GM18909 (cell line): ENCODE measurements around the gene ENPP5.
"Not testable (repeated sequence)": the region's sequence is repeated elsewhere in the genome, so short reads cannot be mapped to it uniquely, and the experiment has no call there.

ENCODE experiments used
- ATAC-seq: cut with Tn5 transposase; IDR thresholded peaks from one replicate; pipeline ENCODE4 v1.9.1; 2021; ENCODE audit warnings: mild to moderate bottlenecking; ENCODE audit not compliant: unreplicated experiment, poor library complexity

Gene ENPP5

GRCh38 chr6:46175976-46176375 lies 5.2 kb upstream of the ENPP5 start:
- ATAC-seq, result peak; percentile 54

GRCh38 chr6:46175446-46175845 lies 4.7 kb upstream of the ENPP5 start:
- ATAC-seq, result peak; percentile 81

- ATAC-seq, result no peak
Observed at GRCh38 chr6:46174904-46175303, 4.1 kb upstream of the ENPP5 start.

- no peak for ATAC-seq
Observed at GRCh38 chr6:46172176-46172575, 1.4 kb upstream of the ENPP5 start.

GRCh38 chr6:46160102-46160501 lies 10.7 kb downstream of the ENPP5 start:
- ATAC-seq, result no peak

- ATAC-seq, result no peak
Observed at GRCh38 chr6:46159229-46159628, 11.6 kb downstream of the ENPP5 start.

- ATAC-seq, result no peak
Observed at GRCh38 chr6:46156701-46157100, 14.1 kb downstream of the ENPP5 start.

- ATAC-seq, result not testable (repeated sequence)
Observed at GRCh38 chr6:46149066-46149465, 21.7 kb downstream of the ENPP5 start.

GRCh38 chr6:46144270-46144669 lies 26.5 kb downstream of the ENPP5 start:
- no peak for ATAC-seq

GRCh38 chr6:46138281-46138680 lies 32.5 kb downstream of the ENPP5 start:
- peak; percentile 85 for ATAC-seq

- ATAC-seq, result peak; percentile 62
Observed at GRCh38 chr6:46137387-46137786, 33.4 kb downstream of the ENPP5 start.

- ATAC-seq, result no peak
Observed at GRCh38 chr6:46136831-46137230, 33.9 kb downstream of the ENPP5 start.

- ATAC-seq, result no peak
Observed at GRCh38 chr6:46135176-46135575, 35.6 kb downstream of the ENPP5 start.

- ATAC-seq, result no peak
Observed at GRCh38 chr6:46134216-46134615, 36.6 kb downstream of the ENPP5 start.

GRCh38 chr6:46131291-46131690 lies 39.5 kb downstream of the ENPP5 start:
- ATAC-seq, result not testable (repeated sequence)

- no peak for ATAC-seq
Observed at GRCh38 chr6:46130666-46131065, 40.1 kb downstream of the ENPP5 start.

GRCh38 chr6:46129629-46130511 lies 40.9 kb downstream of the ENPP5 start, which contains the start of gene ENPP4:
Gene ENPP4 (plus strand): TSS chr6:46129989. CDS start chr6:46139584, 9,595 bp downstream.
- peak; percentile 97 for ATAC-seq

- peak; percentile 11 for ATAC-seq
Observed at GRCh38 chr6:46129291-46129628, 41.5 kb downstream of the ENPP5 start.

GRCh38 chr6:46128476-46128875 lies 42.3 kb downstream of the ENPP5 start:
- ATAC-seq, result peak; percentile 40

GRCh38 chr6:46119679-46120078 lies 51.1 kb downstream of the ENPP5 start:
- not testable (repeated sequence) for ATAC-seq

GRCh38 chr6:46118836-46119235 lies 51.9 kb downstream of the ENPP5 start:
- ATAC-seq, result no peak

GRCh38 chr6:46118157-46118556 lies 52.6 kb downstream of the ENPP5 start:
- ATAC-seq, result no peak
